Cardiac muscle cell (in vitro differentiated cells and primary cell): ENCODE measurements around the gene ISM2. TPM values are rescaled to one million over a fixed set of nuclear protein-coding genes. Genes with fewer than 3 reads are reported as not detected.

Source experiments
- DNase-seq, 2 donors: peaks; one replicate each; pipeline versions ENCODE4 v3.0.0 to v3.0.0-alpha.2; 2010 to 2017; ENCODE audit warnings: low read depth in 1 of 2, low spot score in 1 of 2
- H3K27ac ChIP-seq: fragments of 200-600 bp; sonication (generic); 2 replicates; pipeline ENCODE4 v1.5.1; 2016
- H3K27me3 ChIP-seq: fragments of 200-600 bp; sonication (generic); 2 replicates; pipeline ENCODE4 v1.6.0; 2016; ENCODE audit warnings: control low read depth
- H3K36me3 ChIP-seq: fragments of 200-600 bp; sonication (generic); 2 replicates; pipeline ENCODE4 v1.5.1; 2016; ENCODE audit warnings: control low read depth
- H3K4me1 ChIP-seq: fragments of 200-600 bp; sonication (generic); 2 replicates; pipeline ENCODE4 v1.8.1; 2017; ENCODE audit warnings: low read depth, mild to moderate bottlenecking, mixed run types
- H3K4me3 ChIP-seq: fragments of 200-600 bp; sonication (generic); 2 replicates; pipeline ENCODE4 v1.5.1; 2016; ENCODE audit warnings: mild to moderate bottlenecking
- H3K9me3 ChIP-seq: fragments of 200-600 bp; sonication (generic); 2 replicates; pipeline ENCODE4 v1.5.1; 2017; ENCODE audit warnings: low read depth, mild to moderate bottlenecking, control low read depth
- polyA plus RNA-seq: library from polyadenylated mRNA; unstranded; fragments of >200 nt; fragmentation: Nextera tagmentation; extraction: Ambion mirVana; gene quantifications from 2 replicates; pipeline ENCODE4 v1.2.1, GENCODE V29; 2016
- total RNA-seq: library from RNA; depleted of rRNA; stranded (reverse); fragments of >200 nt; gene quantifications from 2 replicates; pipeline ENCODE4 v1.2.3, GENCODE V29; 2016
- TF ChIP-seq, protein P1 (sequence below): IDR thresholded peaks from 2 replicates; pipeline ENCODE4 v1.5.1; 2012; ENCODE audit warnings: low read depth, mild to moderate bottlenecking, low read length

Gene ISM2
- total and polyA plus RNA-seq, 2 experiments from 2014 or later: 0.83 TPM; not detected in 1

DNA sequence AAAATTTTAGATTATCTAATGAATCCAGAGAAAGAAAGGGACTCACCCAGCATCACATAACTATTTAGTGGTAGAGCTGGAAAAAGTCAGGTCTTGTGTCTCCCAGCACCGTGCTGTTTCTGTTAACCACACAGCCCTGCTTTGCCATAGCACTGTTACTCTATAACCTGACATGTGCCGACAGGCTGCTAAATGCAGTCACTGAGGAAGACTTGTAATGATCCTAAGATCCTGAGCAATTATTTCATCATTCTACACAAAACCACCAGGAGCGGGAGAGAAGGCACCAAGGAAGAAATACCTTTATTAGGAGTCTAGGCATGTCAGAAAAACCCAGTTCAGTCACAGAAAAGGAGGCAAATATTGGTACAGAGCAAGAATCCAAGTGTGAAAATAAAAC lies 72.2 kb downstream of the ISM2 start:
- Histone ChIP-seq H3K27me3 (no peaks in the 10 kb centered on the region), H3K36me3 (peaks cover 51% of the 10 kb centered on the region), H3K9me3 (no peaks in the 10 kb centered on the region), H3K4me1 (no peaks in the 10 kb centered on the region), H3K4me3 (no peak overlapping the region), H3K27ac (no peak overlapping the region)
- TF ChIP-seq, protein P1, sequence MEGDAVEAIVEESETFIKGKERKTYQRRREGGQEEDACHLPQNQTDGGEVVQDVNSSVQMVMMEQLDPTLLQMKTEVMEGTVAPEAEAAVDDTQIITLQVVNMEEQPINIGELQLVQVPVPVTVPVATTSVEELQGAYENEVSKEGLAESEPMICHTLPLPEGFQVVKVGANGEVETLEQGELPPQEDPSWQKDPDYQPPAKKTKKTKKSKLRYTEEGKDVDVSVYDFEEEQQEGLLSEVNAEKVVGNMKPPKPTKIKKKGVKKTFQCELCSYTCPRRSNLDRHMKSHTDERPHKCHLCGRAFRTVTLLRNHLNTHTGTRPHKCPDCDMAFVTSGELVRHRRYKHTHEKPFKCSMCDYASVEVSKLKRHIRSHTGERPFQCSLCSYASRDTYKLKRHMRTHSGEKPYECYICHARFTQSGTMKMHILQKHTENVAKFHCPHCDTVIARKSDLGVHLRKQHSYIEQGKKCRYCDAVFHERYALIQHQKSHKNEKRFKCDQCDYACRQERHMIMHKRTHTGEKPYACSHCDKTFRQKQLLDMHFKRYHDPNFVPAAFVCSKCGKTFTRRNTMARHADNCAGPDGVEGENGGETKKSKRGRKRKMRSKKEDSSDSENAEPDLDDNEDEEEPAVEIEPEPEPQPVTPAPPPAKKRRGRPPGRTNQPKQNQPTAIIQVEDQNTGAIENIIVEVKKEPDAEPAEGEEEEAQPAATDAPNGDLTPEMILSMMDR: no peak
- no peak for DNase-seq

DNA sequence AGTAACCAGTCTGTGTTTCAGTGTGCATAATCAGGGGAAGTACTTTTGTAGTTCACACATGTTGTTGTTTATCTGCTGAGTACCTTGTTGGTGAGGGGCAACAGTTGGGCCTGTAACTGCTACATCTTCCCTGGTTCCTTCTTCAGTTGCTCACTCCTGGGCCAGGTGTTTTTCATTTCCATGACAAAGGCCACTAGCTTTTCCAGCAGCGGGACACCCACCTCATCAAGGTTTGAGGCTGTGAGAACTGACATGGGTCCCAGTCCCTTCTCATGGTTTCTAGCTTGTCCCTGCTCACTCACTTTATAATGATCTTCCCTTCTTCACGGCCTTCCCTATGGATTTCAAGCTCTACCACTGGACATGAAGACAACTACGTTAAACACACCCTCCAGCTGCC lies 73.8 kb downstream of the ISM2 start:
- Histone ChIP-seq H3K4me1 (no peaks in the 10 kb centered on the region), H3K36me3 (peaks cover 45% of the 10 kb centered on the region), H3K27ac (no peak overlapping the region), H3K4me3 (no peak overlapping the region), H3K9me3 (no peaks in the 10 kb centered on the region), H3K27me3 (no peaks in the 10 kb centered on the region)
- TF ChIP-seq, protein P1: no peak
- no peak for DNase-seq

Other genes starting within 250 kb of the ISM2 start
- gene NGB, start 227.6 kb downstream of the ISM2 start, total RNA-seq: 0.09 TPM in 1 of 2 replicates, not detected in the other
- gene NGB, start 227.6 kb downstream of the ISM2 start, polyA plus RNA-seq: not detected in 2 replicates
- gene POMT2, start 177.9 kb downstream of the ISM2 start, total RNA-seq: 29.2 and 32.1 TPM in 2 replicates
- gene POMT2, start 177.9 kb downstream of the ISM2 start, polyA plus RNA-seq: 32.3 and 40.8 TPM in 2 replicates
- 43.7 and 51.2 TPM in 2 replicates for gene GSTZ1, start 177.8 kb downstream of the ISM2 start, total RNA-seq
- gene GSTZ1, start 177.8 kb downstream of the ISM2 start, polyA plus RNA-seq: 45.0 and 52.3 TPM in 2 replicates
- 6.6 and 8.9 TPM in 2 replicates for gene TMED8, start 121.7 kb downstream of the ISM2 start, total RNA-seq
- 3.4 and 6.2 TPM in 2 replicates for gene TMED8, start 121.7 kb downstream of the ISM2 start, polyA plus RNA-seq
- 2.2 and 3.6 TPM in 2 replicates for gene SAMD15, start 121.4 kb downstream of the ISM2 start, total RNA-seq
- 0.45 and 2.1 TPM in 2 replicates for gene SAMD15, start 121.4 kb downstream of the ISM2 start, polyA plus RNA-seq
- gene NOXRED1, start 75.3 kb downstream of the ISM2 start, total RNA-seq: 0.06 and 0.07 TPM in 2 replicates
- gene NOXRED1, start 75.3 kb downstream of the ISM2 start, polyA plus RNA-seq: not detected in 2 replicates
- 19.4 and 24.5 TPM in 2 replicates for gene VIPAS39, start 41.2 kb downstream of the ISM2 start, total RNA-seq
- 16.1 and 21.3 TPM in 2 replicates for gene VIPAS39, start 41.2 kb downstream of the ISM2 start, polyA plus RNA-seq
- gene AHSA1, start 40.7 kb downstream of the ISM2 start, total RNA-seq: 193 and 209 TPM in 2 replicates
- gene AHSA1, start 40.7 kb downstream of the ISM2 start, polyA plus RNA-seq: 137 and 182 TPM in 2 replicates
- 13.9 and 17.8 TPM in 2 replicates for gene SPTLC2, start 117.8 kb upstream of the ISM2 start, total RNA-seq
- gene SPTLC2, start 117.8 kb upstream of the ISM2 start, polyA plus RNA-seq: 14.4 and 17.3 TPM in 2 replicates
- gene ALKBH1, start 209.2 kb upstream of the ISM2 start, total RNA-seq: 8.6 and 11.7 TPM in 2 replicates
- 14.5 and 14.6 TPM in 2 replicates for gene ALKBH1, start 209.2 kb upstream of the ISM2 start, polyA plus RNA-seq
- gene SLIRP, start 209.3 kb upstream of the ISM2 start, total RNA-seq: 386 and 439 TPM in 2 replicates
- 466 and 662 TPM in 2 replicates for gene SLIRP, start 209.3 kb upstream of the ISM2 start, polyA plus RNA-seq